BJ (cell line): Measurements from ENCODE around the gene FAM124A. TPM values are rescaled to one million over a fixed set of nuclear protein-coding genes. Genes with fewer than 3 reads are reported as not detected.

Experiments
- CTCF ChIA-PET: fragments of 350-600 bp; formaldehyde crosslinking; extraction: SDS; loops from one replicate; lab custom pipeline; 2021; ENCODE audit warnings: antibody characterized with exemption, inconsistent platforms; lab: Yijun Ruan, JAX
- POLR2A ChIA-PET: fragments of 300-600 bp; sonication (Branson Sonifier 250); formaldehyde crosslinking; extraction: SDS; loops from one replicate; lab custom pipeline; 2021; ENCODE audit warnings: antibody characterized with exemption; lab: Charles Lee
- DNase-seq: peaks from one replicate; pipeline ENCODE4 v3.0.0-alpha.2; 2011; ENCODE audit warnings: low read depth
- H3K27me3 ChIP-seq: 2 replicates; pipeline ENCODE4 v1.6.0; 2011; ENCODE audit warnings: low read length; ENCODE audit not compliant: control insufficient read depth, insufficient read depth
- H3K36me3 ChIP-seq: 2 replicates; pipeline ENCODE4 v1.5.1; 2011; ENCODE audit warnings: low read length; ENCODE audit not compliant: control insufficient read depth, insufficient read depth
- H3K4me3 ChIP-seq: 2 replicates; pipeline ENCODE4 v1.5.1; 2011; ENCODE audit warnings: low read depth, mild to moderate bottlenecking, control low read depth, low read length
- CTCF ChIP-seq: IDR thresholded peaks from 2 replicates; pipeline ENCODE4 v1.5.1; 2011; ENCODE audit warnings: low read depth, mild to moderate bottlenecking, control low read depth, inconsistent platforms, low read length, moderate library complexity; ENCODE audit not compliant: insufficient read depth
- polyA plus RNA-seq: library from polyadenylated mRNA; depleted of rRNA; stranded (reverse); fragments of >200 nt; gene quantifications from 2 replicates; pipeline ENCODE4 v1.2.3, GENCODE V29; 2011

The FAM124A gene
- polyA plus RNA-seq, 1 experiment = 0.02 TPM

GRCh38 chr13:51303882-51304281 lies 81.7 kb downstream of the FAM124A start:
- no peak for TF ChIP-seq CTCF
- no peak for DNase-seq
- Histone ChIP-seq H3K36me3 (no peaks in the 10 kb centered on the region), H3K27me3 (peaks cover 3% of the 10 kb centered on the region; the same call in 1 of the 2 replicates), H3K4me3 (no peak overlapping the region)
- CTCF ChIA-PET = interaction anchor here (1.4 to 3.1 kb wide), 3 partner anchors 8 to 18 kb away, joined by 3 to 15 read pairs (median 3); no protein-coding TSS in a partner anchor
- POLR2A ChIA-PET = no interaction called here

- Histone ChIP-seq H3K36me3 (no peaks in the 10 kb centered on the region), H3K27me3 (peaks cover 3% of the 10 kb centered on the region; the same call in 1 of the 2 replicates), H3K4me3 (no peak overlapping the region)
- TF ChIP-seq CTCF = no peak
- POLR2A ChIA-PET = no interaction called here
- no peak for DNase-seq
- CTCF ChIA-PET = interaction anchor here (1.2 to 1.5 kb wide), 2 partner anchors 19 to 32 kb away, joined by 3 read pairs; no protein-coding TSS in a partner anchor
Observed at GRCh38 chr13:51305271-51305967, 83.2 kb downstream of the FAM124A start.

GRCh38 chr13:51308781-51309180 lies 86.6 kb downstream of the FAM124A start:
- ChIA-PET POLR2A (no interaction called here), CTCF (interaction anchor here (0.6 to 1.7 kb wide), 3 partner anchors 17 to 46 kb away, joined by 3 to 6 read pairs (median 3); no protein-coding TSS in a partner anchor)
- no peaks in the 10 kb centered on the region for H3K36me3 ChIP-seq
- no peak for DNase-seq
- H3K4me3 ChIP-seq = no peak overlapping the region
- TF ChIP-seq CTCF = no peak
- peaks cover 6% of the 10 kb centered on the region; the same call in 1 of the 2 replicates for H3K27me3 ChIP-seq

DNA sequence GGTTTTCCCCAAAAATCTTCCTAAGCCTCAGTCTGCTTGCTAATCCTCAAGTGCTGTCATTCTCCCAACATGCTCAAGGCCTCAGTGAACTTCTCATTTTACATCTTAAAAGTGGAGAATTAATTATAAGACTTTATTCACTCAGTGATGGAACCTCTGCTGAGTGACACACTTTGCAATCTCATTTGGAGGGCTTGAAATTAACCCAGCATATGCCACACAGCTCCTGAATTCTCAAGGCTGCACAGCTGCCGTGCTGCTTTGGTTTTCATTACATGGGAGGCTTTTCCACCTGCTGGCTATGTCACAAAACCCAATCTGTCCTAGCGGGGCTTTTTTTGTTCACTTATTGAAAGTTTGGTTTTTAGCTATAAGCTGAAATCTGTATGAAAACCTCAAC lies 89.0 kb downstream of the FAM124A start:
- CTCF ChIA-PET = no interaction called here
- Histone ChIP-seq H3K36me3 (no peaks in the 10 kb centered on the region), H3K27me3 (peaks cover 6% of the 10 kb centered on the region; the same call in 1 of the 2 replicates), H3K4me3 (no peak overlapping the region)
- no peak for DNase-seq
- POLR2A ChIA-PET = no interaction called here
- no peak for TF ChIP-seq CTCF

GRCh38 chr13:51311957-51312520 lies 89.8 kb downstream of the FAM124A start:
- Histone ChIP-seq H3K27me3 (peaks cover 6% of the 10 kb centered on the region; the same call in 1 of the 2 replicates), H3K4me3 (no peak overlapping the region), H3K36me3 (no peaks in the 10 kb centered on the region)
- DNase-seq = no peak
- TF ChIP-seq CTCF = no peak
- CTCF ChIA-PET = interaction anchor here (1.3 kb wide), 1 partner anchor 9 kb away, joined by 3 read pairs; no protein-coding TSS in a partner anchor
- POLR2A ChIA-PET = no interaction called here
